ENCODE results near the gene SLC37A1.

SLC37A1 gene

GRCh38 chr21:42542196-42542595 lies 28.5 kb downstream of the SLC37A1 start:
- H3K4me3 ChIP-seq (ENCODE audit: low read depth, low read length), result no peak overlapping the region

- no peak overlapping the region for H3K4me3 ChIP-seq (ENCODE audit: low read depth, low read length)
Observed at GRCh38 chr21:42542596-42542995, 28.9 kb downstream of the SLC37A1 start.

GRCh38 chr21:42543106-42543847 lies 29.6 kb downstream of the SLC37A1 start:
- no peak overlapping the region for H3K4me3 ChIP-seq (ENCODE audit: low read depth, low read length)

GRCh38 chr21:42544544-42544943 lies 30.9 kb downstream of the SLC37A1 start:
- H3K4me3 ChIP-seq (ENCODE audit: low read depth, low read length), result no peak overlapping the region

- no peak overlapping the region for H3K4me3 ChIP-seq (ENCODE audit: low read depth, low read length)
Observed at GRCh38 chr21:42545317-42545716, 31.7 kb downstream of the SLC37A1 start.

GRCh38 chr21:42545745-42546144 lies 32.1 kb downstream of the SLC37A1 start:
- H3K4me3 ChIP-seq (ENCODE audit: low read depth, low read length), result no peak overlapping the region

- no peak overlapping the region for H3K4me3 ChIP-seq (ENCODE audit: low read depth, low read length)
Observed at GRCh38 chr21:42546433-42546832, 32.8 kb downstream of the SLC37A1 start.

- no peak overlapping the region for H3K4me3 ChIP-seq (ENCODE audit: low read depth, low read length)
Observed at GRCh38 chr21:42547001-42547905, 33.6 kb downstream of the SLC37A1 start.

GRCh38 chr21:42547906-42548365 lies 34.3 kb downstream of the SLC37A1 start:
- H3K4me3 ChIP-seq (ENCODE audit: low read depth, low read length), result no peak overlapping the region

- H3K4me3 ChIP-seq (ENCODE audit: low read depth, low read length), result no peak overlapping the region
Observed at GRCh38 chr21:42548687-42549406, 35.2 kb downstream of the SLC37A1 start.

GRCh38 chr21:42550817-42551216 lies 37.2 kb downstream of the SLC37A1 start:
- H3K4me3 ChIP-seq (ENCODE audit: low read depth, low read length), result no peak overlapping the region

- no peak overlapping the region for H3K4me3 ChIP-seq (ENCODE audit: low read depth, low read length)
Observed at GRCh38 chr21:42552407-42553336, 39.0 kb downstream of the SLC37A1 start.

GRCh38 chr21:42553435-42553834 lies 39.8 kb downstream of the SLC37A1 start:
- no peak overlapping the region for H3K4me3 ChIP-seq (ENCODE audit: low read depth, low read length)

- no peak overlapping the region for H3K4me3 ChIP-seq (ENCODE audit: low read depth, low read length)
Observed at GRCh38 chr21:42554251-42554961, 40.8 kb downstream of the SLC37A1 start.

GRCh38 chr21:42555756-42556438 lies 42.2 kb downstream of the SLC37A1 start:
- H3K4me3 ChIP-seq (ENCODE audit: low read depth, low read length), result no peak overlapping the region

GRCh38 chr21:42556476-42556875 lies 42.8 kb downstream of the SLC37A1 start:
- H3K4me3 ChIP-seq (ENCODE audit: low read depth, low read length), result no peak overlapping the region

GRCh38 chr21:42556960-42557359 lies 43.3 kb downstream of the SLC37A1 start:
- no peak overlapping the region for H3K4me3 ChIP-seq (ENCODE audit: low read depth, low read length)

- no peak overlapping the region for H3K4me3 ChIP-seq (ENCODE audit: low read depth, low read length)
Observed at GRCh38 chr21:42557420-42557819, 43.8 kb downstream of the SLC37A1 start.

- no peak overlapping the region for H3K4me3 ChIP-seq (ENCODE audit: low read depth, low read length)
Observed at GRCh38 chr21:42558368-42558767, 44.7 kb downstream of the SLC37A1 start.

Measured in iPS-11a (cell line).